RWPE1 (cell line): ENCODE results near the gene SDK2.
"Not testable (repeated sequence)": the region's sequence is repeated elsewhere in the genome, so short reads cannot be mapped to it uniquely, and the experiment has no call there.

Experiments
- CTCF ChIA-PET: fragments of 350-600 bp; sonication (Branson Sonifier 250); formaldehyde crosslinking; extraction: SDS; loops from one replicate; lab custom pipeline; 2021; lab: Yijun Ruan, JAX
- POLR2A ChIA-PET: fragments of 400-600 bp; formaldehyde crosslinking; extraction: SDS; loops from one replicate; lab custom pipeline; 2020; ENCODE audit warnings: antibody characterized with exemption; ENCODE audit not compliant: low non-redundant PET; lab: Yijun Ruan, JAX
- DNase-seq: peaks from one replicate; pipeline ENCODE4 v3.0.0; 2012; ENCODE audit warnings: low spot score
- H3K27ac ChIP-seq: fragments of 450-650 bp; 2 replicates; pipeline ENCODE4 v1.5.1; 2017
- TF ChIP-seq, protein P1 (sequence below): fragments of 450-650 bp; conservative IDR thresholded peaks from 2 replicates; pipeline ENCODE4 v1.5.1; 2017; ENCODE audit warnings: low read depth, mild to moderate bottlenecking

The SDK2 gene

GRCh38 chr17:73463821-73464220 is 180.4 kb downstream of the SDK2 start:
- TF ChIP-seq, protein P1, sequence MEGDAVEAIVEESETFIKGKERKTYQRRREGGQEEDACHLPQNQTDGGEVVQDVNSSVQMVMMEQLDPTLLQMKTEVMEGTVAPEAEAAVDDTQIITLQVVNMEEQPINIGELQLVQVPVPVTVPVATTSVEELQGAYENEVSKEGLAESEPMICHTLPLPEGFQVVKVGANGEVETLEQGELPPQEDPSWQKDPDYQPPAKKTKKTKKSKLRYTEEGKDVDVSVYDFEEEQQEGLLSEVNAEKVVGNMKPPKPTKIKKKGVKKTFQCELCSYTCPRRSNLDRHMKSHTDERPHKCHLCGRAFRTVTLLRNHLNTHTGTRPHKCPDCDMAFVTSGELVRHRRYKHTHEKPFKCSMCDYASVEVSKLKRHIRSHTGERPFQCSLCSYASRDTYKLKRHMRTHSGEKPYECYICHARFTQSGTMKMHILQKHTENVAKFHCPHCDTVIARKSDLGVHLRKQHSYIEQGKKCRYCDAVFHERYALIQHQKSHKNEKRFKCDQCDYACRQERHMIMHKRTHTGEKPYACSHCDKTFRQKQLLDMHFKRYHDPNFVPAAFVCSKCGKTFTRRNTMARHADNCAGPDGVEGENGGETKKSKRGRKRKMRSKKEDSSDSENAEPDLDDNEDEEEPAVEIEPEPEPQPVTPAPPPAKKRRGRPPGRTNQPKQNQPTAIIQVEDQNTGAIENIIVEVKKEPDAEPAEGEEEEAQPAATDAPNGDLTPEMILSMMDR: no peak
- POLR2A ChIA-PET: no interaction called here
- DNase-seq: no peak
- CTCF ChIA-PET: no interaction called here
- no peak overlapping the region for H3K27ac ChIP-seq

DNA sequence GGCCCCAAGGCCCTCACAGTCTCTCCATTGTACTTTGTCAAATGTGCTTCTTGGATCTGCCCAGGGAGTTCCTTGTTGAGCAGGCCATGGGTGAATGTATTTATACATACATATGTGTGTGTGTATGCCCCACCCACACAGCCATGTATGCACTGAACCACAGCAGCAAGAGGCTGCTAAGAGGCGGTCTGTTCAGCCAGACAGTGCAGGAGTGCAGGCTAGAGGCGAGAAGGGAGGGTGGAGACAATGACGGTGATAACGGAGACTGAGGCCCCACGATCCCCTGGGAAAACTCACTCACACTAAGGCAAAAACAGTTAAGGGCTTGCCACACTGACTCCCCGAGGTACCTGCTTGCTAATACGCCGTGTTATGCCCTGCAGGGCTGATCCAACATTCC is 181.4 kb downstream of the SDK2 start:
- no peak overlapping the region for H3K27ac ChIP-seq
- no peak for DNase-seq
- TF ChIP-seq, protein P1: no peak
- ChIA-PET CTCF (no interaction called here), POLR2A (no interaction called here)

GRCh38 chr17:73459980-73460379 is 184.3 kb downstream of the SDK2 start:
- CTCF ChIA-PET: interaction anchor here (0.7 kb wide), 1 partner anchor 69 kb away, joined by 3 read pairs; no protein-coding TSS in a partner anchor
- POLR2A ChIA-PET: no interaction called here
- TF ChIP-seq, protein P1: no peak
- H3K27ac ChIP-seq: no peak overlapping the region
- no peak for DNase-seq

DNA sequence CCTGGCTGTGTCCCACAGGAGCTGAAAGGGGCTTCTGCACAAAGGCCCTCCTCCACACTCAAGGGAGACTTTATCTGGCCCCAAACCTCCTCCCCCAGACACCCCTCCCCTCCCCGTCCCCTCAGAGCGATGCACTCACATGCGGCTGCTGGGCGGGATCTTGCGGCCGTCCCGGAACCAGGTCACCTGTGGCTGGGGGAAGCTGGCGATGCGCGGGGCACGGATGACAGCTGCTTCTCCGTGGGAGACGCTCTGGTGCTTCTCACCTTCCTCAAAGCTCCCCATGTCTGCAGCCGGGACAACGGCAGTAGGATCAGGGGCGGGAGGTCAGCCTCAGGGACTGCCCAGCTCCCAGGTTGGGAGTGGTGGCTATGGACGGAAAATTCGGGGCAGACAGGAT is 188.5 kb downstream of the SDK2 start:
- ChIA-PET CTCF (interaction anchor here (1.2 kb wide), 1 partner anchor 26 kb away, joined by 6 read pairs; no protein-coding TSS in a partner anchor), POLR2A (no interaction called here)
- no peak overlapping the region for H3K27ac ChIP-seq
- no peak for DNase-seq
- TF ChIP-seq, protein P1: no peak

- POLR2A ChIA-PET: no interaction called here
- no peak for DNase-seq
- TF ChIP-seq, protein P1: no peak
- H3K27ac ChIP-seq: no peak overlapping the region
- CTCF ChIA-PET: no interaction called here
Observed at GRCh38 chr17:73455050-73455687, 189.1 kb downstream of the SDK2 start.

DNA sequence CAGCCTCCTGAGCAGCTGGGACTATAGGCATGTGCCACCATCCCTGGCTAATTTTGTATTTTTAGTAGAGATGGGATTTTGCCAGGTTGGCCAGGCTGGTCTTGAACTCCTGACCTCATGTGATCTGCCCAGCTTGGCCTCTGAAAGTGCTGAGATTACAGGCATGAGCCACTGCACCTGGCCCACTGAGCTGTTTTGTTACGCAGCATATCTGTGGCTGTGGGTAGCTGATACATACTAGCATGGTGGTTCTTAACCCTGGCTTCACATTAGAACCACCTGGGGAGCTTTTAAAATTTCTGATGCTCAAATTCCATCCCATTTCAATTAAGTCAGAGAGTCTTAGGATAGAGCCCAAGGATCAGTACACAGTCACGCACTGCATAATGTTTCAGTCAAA is 190.8 kb downstream of the SDK2 start:
- CTCF ChIA-PET, H3K27ac ChIP-seq, DNase-seq: not testable (repeated sequence)
- POLR2A ChIA-PET: interaction anchor here (0.6 kb wide), 1 partner anchor 23 kb away, joined by 4 read pairs; no protein-coding TSS in a partner anchor

DNA sequence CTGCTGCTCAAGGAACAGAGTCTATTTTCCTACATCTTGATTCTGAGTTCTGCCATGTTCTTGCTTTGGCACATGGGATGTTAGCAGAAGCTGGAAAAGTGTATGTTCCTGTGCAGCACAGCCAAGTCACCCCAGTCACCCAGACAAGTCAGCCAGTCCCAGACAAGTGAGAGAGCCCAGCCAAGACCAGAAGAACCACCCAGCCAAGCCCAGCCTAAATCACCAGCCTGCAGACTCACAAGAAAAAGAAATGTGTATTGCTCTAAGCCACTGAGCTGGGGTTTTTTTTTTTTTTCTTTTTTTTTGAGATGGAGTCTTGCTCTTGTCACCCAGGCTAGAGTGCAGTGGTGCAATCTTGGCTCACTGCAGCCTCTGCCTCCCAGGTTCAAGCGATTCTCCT is 191.2 kb downstream of the SDK2 start:
- no peak for DNase-seq
- no peak overlapping the region for H3K27ac ChIP-seq
- POLR2A ChIA-PET: interaction anchor here (0.6 kb wide), 1 partner anchor 22 kb away, joined by 4 read pairs; no protein-coding TSS in a partner anchor
- TF ChIP-seq, protein P1: no peak
- CTCF ChIA-PET: no interaction called here
